Choroid plexus epithelial cell (primary cell): ENCODE results near the gene TOR1A.

Experiments
- DNase-seq: peaks from one replicate; pipeline ENCODE4 v3.0.0-alpha.2; 2010; ENCODE audit warnings: low read depth
- H3K4me3 ChIP-seq: 2 replicates; pipeline ENCODE4 v1.5.1; 2011; ENCODE audit warnings: low read depth, mild to moderate bottlenecking, control low read depth, low read length, moderate library complexity
- CTCF ChIP-seq: conservative IDR thresholded peaks from 2 replicates; pipeline ENCODE4 v1.5.1; 2011; ENCODE audit warnings: low read depth, mild to moderate bottlenecking, control low read depth, inconsistent platforms, low read length, moderate library complexity

The TOR1A gene

GRCh38 chr9:129860653-129861446, 36.9 kb upstream of the TOR1A start:
- no peak for TF ChIP-seq CTCF
- no peak overlapping the region for H3K4me3 ChIP-seq
- DNase-seq: no peak

DNA sequence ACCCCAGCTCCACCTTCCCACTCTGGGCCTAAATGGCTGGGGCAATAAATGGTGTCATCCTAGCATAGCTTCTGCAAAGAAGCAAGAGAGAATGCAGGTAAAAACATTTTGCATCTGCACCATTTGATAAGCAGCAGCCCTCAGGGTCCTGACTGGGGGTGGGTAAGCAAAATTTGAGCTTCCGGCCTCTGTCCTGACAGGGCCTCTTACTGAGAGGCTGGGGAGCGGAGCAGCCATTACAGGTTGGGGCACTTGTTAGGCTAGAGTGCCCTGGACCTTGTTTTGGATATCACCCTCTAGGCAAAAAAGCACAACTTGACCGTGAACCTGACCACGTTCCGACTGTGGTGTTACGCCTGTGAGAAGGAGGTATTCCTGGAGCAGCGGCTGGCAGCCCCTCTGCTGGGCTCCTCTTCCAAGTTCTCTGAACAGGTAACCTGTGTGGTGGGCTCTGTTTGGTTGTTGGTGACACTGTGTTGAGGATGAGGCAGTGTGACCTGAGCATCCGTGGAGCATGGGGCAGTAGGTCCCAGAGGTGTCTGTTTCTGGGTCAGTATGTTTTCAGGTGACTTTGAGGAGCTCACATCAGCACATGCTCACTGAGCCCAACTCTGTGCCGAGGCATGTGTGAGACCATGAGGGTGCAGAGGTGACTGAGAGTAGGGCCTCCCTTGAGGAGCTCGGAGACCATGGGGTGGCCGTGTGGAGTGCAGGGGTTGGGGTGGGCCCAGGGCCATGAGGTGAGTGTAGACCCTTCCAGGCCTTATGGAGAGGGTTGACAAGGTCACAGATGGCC, 34.4 kb upstream of the TOR1A start:
- no peak for DNase-seq
- no peak for TF ChIP-seq CTCF
- H3K4me3 ChIP-seq: no peak overlapping the region

DNA sequence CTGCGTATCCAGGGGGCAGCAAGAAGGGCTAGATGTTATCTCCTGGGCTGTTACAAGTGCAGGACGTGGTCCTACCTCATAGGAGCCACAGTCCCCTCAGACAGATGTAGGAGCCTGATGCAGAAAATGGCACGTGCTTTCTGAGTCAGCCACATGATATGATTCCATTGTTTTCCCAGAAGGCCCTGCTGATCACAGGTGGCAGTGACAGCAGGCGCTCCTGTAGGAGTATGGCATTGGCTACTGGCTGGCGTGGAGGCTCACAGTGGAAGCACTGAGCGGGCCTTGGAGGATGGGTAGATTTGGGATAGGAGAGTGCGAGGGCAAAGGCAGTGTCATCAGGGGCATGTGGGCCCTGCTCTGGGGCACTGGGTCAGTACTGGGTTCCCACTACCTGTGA, 33.3 kb upstream of the TOR1A start:
- DNase-seq: no peak
- H3K4me3 ChIP-seq: no peak overlapping the region
- no peak for TF ChIP-seq CTCF

GRCh38 chr9:129854588-129855110, 30.7 kb upstream of the TOR1A start:
- no peak for DNase-seq
- no peak for TF ChIP-seq CTCF
- no peak overlapping the region for H3K4me3 ChIP-seq

GRCh38 chr9:129853614-129854013, 29.7 kb upstream of the TOR1A start:
- H3K4me3 ChIP-seq: no peak overlapping the region
- DNase-seq: no peak
- TF ChIP-seq CTCF: no peak

DNA sequence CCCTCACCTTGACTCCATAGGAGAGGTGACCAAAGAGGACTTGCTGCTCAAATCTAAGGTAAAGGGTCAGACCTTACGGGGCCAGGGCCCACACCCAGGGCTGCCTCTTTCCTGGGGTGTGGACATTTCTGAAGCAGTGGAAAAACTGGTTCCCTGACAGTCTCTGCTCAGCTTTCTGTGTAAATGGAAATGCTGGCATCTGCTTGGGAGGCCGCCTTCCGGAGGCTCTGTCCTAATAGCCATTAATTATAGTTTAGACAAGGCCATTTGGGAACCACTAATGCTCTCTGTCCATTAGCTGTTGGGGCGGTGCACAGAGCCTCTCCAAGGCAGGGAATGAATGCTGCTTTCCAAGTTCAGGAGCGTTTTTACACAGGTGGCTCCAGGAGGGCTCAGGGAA, 28.6 kb upstream of the TOR1A start:
- TF ChIP-seq CTCF: no peak
- no peak for DNase-seq
- no peak overlapping the region for H3K4me3 ChIP-seq
